H9 (cell line): ENCODE results near the gene GRIK4. TPM values are rescaled to one million over a fixed set of nuclear protein-coding genes. Genes with fewer than 3 reads are reported as not detected.

Source experiments
- DNase-seq: peaks from one replicate; pipeline ENCODE4 v3.0.0-alpha.2; 2017
- H2AFZ ChIP-seq: one replicate; pipeline ENCODE4 v1.6.1; 2013; ENCODE audit warnings: mild to moderate bottlenecking, low read length, control low read depth, moderate library complexity
- H2AK5ac ChIP-seq: 2 replicates; pipeline ENCODE4 v1.6.1; 2013; ENCODE audit warnings: low read length, control low read depth, mixed read lengths; ENCODE audit not compliant: insufficient read length
- H2BK120ac ChIP-seq: one replicate; pipeline ENCODE4 v1.6.1; 2013; ENCODE audit warnings: low read depth, mild to moderate bottlenecking, low read length, control low read depth, inconsistent platforms; ENCODE audit not compliant: poor library complexity, severe bottlenecking
- H2BK12ac ChIP-seq: 2 replicates; pipeline ENCODE4 v1.6.1; 2013; ENCODE audit warnings: low read length, control low read depth, mixed read lengths, low read depth; ENCODE audit not compliant: insufficient read length
- H2BK15ac ChIP-seq: 2 replicates; pipeline ENCODE4 v1.6.1; 2013; ENCODE audit warnings: low read depth, low read length, control low read depth
- H2BK20ac ChIP-seq: one replicate; pipeline ENCODE4 v1.6.1; 2013; ENCODE audit warnings: low read depth, mild to moderate bottlenecking, low read length, control low read depth, inconsistent platforms; ENCODE audit not compliant: poor library complexity, severe bottlenecking
- H2BK5ac ChIP-seq: 2 replicates; pipeline ENCODE4 v1.6.1; 2013; ENCODE audit warnings: low read length, control low read depth, mixed read lengths; ENCODE audit not compliant: insufficient read length
- H3K14ac ChIP-seq: 2 replicates; pipeline ENCODE4 v1.6.1; 2013; ENCODE audit warnings: low read length, control low read depth; ENCODE audit not compliant: insufficient read depth
- H3K18ac ChIP-seq: 2 replicates; pipeline ENCODE4 v1.6.1; 2013; ENCODE audit warnings: low read depth, mild to moderate bottlenecking, mixed read lengths, low read length, control low read depth; ENCODE audit not compliant: insufficient read length
- H3K23ac ChIP-seq: 2 replicates; pipeline ENCODE4 v1.6.1; 2013; ENCODE audit warnings: low read length, control low read depth, mixed read lengths, low read depth; ENCODE audit not compliant: insufficient read length
- H3K23me2 ChIP-seq: 2 replicates; pipeline ENCODE4 v1.6.1; 2013; ENCODE audit warnings: low read depth, mild to moderate bottlenecking, mixed read lengths, low read length, control low read depth; ENCODE audit not compliant: insufficient read length, poor library complexity, severe bottlenecking
- H3K27ac ChIP-seq: 2 replicates; pipeline ENCODE4 v1.5.1; 2013; ENCODE audit warnings: low read length, control low read depth, mixed read lengths, low read depth; ENCODE audit not compliant: insufficient read length
- H3K27me3 ChIP-seq: 2 replicates; pipeline ENCODE4 v1.6.1; 2013; ENCODE audit warnings: low read length, control low read depth, inconsistent platforms; ENCODE audit not compliant: insufficient read depth
- H3K4ac ChIP-seq: 2 replicates; pipeline ENCODE4 v1.6.1; 2013; ENCODE audit warnings: low read depth, mild to moderate bottlenecking, control low read depth, inconsistent platforms, low read length, moderate library complexity
- H3K4me1 ChIP-seq: 2 replicates; pipeline ENCODE4 v1.6.1; 2013; ENCODE audit warnings: low read length, control low read depth, inconsistent platforms; ENCODE audit not compliant: insufficient read depth
- H3K4me2 ChIP-seq: 2 replicates; pipeline ENCODE4 v1.6.1; 2013; ENCODE audit warnings: low read length, control low read depth, mixed read lengths; ENCODE audit not compliant: insufficient read length, insufficient read depth
- H3K56ac ChIP-seq: 2 replicates; pipeline ENCODE4 v1.6.1; 2013; ENCODE audit warnings: low read depth, mild to moderate bottlenecking, mixed read lengths, low read length, control low read depth; ENCODE audit not compliant: insufficient read length
- H3K79me1 ChIP-seq: 2 replicates; pipeline ENCODE4 v1.6.1; 2013; ENCODE audit warnings: low read depth, mild to moderate bottlenecking, moderate library complexity, low read length, control low read depth, inconsistent platforms; ENCODE audit not compliant: insufficient read depth, poor library complexity, severe bottlenecking
- H3K79me2 ChIP-seq: 2 replicates; pipeline ENCODE4 v1.6.1; 2013; ENCODE audit warnings: low read length, control low read depth, inconsistent platforms; ENCODE audit not compliant: insufficient read depth
- H3K9ac ChIP-seq: 2 replicates; pipeline ENCODE4 v1.6.1; 2013; ENCODE audit warnings: low read length, control low read depth, mixed read lengths; ENCODE audit not compliant: insufficient read length; ENCODE audit errors: extremely low read depth
- H3K9me3 ChIP-seq: one replicate; pipeline ENCODE4 v1.6.1; 2013; ENCODE audit warnings: low read depth, low read length, inconsistent platforms; ENCODE audit not compliant: control insufficient read depth
- H3T11ph ChIP-seq: one replicate; pipeline ENCODE4 v1.6.1; 2013; ENCODE audit warnings: mild to moderate bottlenecking, low read length, control low read depth, inconsistent platforms
- H4K20me1 ChIP-seq: one replicate; pipeline ENCODE4 v1.6.1; 2013; ENCODE audit not compliant: control insufficient read depth, insufficient read length, insufficient read depth
- H4K5ac ChIP-seq: 2 replicates; pipeline ENCODE4 v1.6.1; 2013; ENCODE audit warnings: low read depth, mild to moderate bottlenecking, mixed read lengths, low read length, control low read depth; ENCODE audit not compliant: insufficient read length
- H4K8ac ChIP-seq: replicated peaks from 2 replicates; pipeline ENCODE4 v1.6.1; 2013; ENCODE audit warnings: low read length, control low read depth, mixed read lengths, low read depth; ENCODE audit not compliant: insufficient read length
- H4K91ac ChIP-seq: 2 replicates; pipeline ENCODE4 v1.6.1; 2013; ENCODE audit warnings: low read depth, mild to moderate bottlenecking, moderate library complexity, mixed read lengths, low read length, control low read depth; ENCODE audit not compliant: insufficient read length
- H3K27ac Mint-ChIP-seq, 3 experiments: 2 replicates in 2 of 3; 3 replicates in 1 of 3; pipeline ENCODE4 v1.8.0; 2020 to 2021; ENCODE audit warnings: mixed read lengths in 3 of 3, mild to moderate bottlenecking in 1 of 3, moderate library complexity in 1 of 3
- H3K27me3 Mint-ChIP-seq: 2 replicates; pipeline ENCODE4 v1.8.0; 2021; ENCODE audit warnings: low read depth, mild to moderate bottlenecking, moderate library complexity, mixed read lengths
- H3K36me3 Mint-ChIP-seq, 3 experiments: 2 replicates in 2 of 3; 3 replicates in 1 of 3; pipeline ENCODE4 v1.8.0; 2020 to 2021; ENCODE audit warnings: low read depth in 3 of 3, mixed read lengths in 3 of 3; ENCODE audit not compliant: insufficient read depth in 1 of 3
- H3K4me1 Mint-ChIP-seq, 2 experiments: 2 replicates each; pipeline ENCODE4 v1.8.0; 2020; ENCODE audit warnings: mixed read lengths in 2 of 2
- H3K4me3 Mint-ChIP-seq, 2 experiments: 2 replicates in 1 of 2; 3 replicates in 1 of 2; pipeline ENCODE4 v1.8.0; 2020 to 2021; ENCODE audit warnings: mild to moderate bottlenecking in 2 of 2, mixed read lengths in 2 of 2, moderate library complexity in 1 of 2
- H3K9me3 Mint-ChIP-seq, 2 experiments: 2 replicates in 1 of 2; 3 replicates in 1 of 2; pipeline ENCODE4 v1.8.0; 2020; ENCODE audit warnings: mild to moderate bottlenecking in 2 of 2, mixed read lengths in 2 of 2, moderate library complexity in 1 of 2
- WGBS: extraction: QIAGEN DNeasy Blood & Tissue Kit; methylation state at CpG from one replicate; pipeline ENCODE4 v1.1.7; 2013; ENCODE audit warnings: missing lambda C conversion rate, low lambda C conversion rate, mixed read lengths; ENCODE audit not compliant: insufficient read length; ENCODE audit errors: extremely low coverage; 5-methylcytosine and 5-hydroxymethylcytosine counted together
- total RNA-seq: library from RNA; stranded (reverse); gene quantifications from 2 replicates; pipeline ENCODE4 v1.2.1, GENCODE V29; 2021
- TF ChIP-seq, protein P1 (sequence below): fragments of 200-600 bp; sonication (generic); conservative IDR thresholded peaks from 3 replicates; pipeline ENCODE4 v1.8.0; 2021; ENCODE audit warnings: antibody characterized with exemption, mild to moderate bottlenecking

The GRIK4 gene
- total RNA-seq, 1 experiment from 2014 or later, result 2.3 TPM

DNA sequence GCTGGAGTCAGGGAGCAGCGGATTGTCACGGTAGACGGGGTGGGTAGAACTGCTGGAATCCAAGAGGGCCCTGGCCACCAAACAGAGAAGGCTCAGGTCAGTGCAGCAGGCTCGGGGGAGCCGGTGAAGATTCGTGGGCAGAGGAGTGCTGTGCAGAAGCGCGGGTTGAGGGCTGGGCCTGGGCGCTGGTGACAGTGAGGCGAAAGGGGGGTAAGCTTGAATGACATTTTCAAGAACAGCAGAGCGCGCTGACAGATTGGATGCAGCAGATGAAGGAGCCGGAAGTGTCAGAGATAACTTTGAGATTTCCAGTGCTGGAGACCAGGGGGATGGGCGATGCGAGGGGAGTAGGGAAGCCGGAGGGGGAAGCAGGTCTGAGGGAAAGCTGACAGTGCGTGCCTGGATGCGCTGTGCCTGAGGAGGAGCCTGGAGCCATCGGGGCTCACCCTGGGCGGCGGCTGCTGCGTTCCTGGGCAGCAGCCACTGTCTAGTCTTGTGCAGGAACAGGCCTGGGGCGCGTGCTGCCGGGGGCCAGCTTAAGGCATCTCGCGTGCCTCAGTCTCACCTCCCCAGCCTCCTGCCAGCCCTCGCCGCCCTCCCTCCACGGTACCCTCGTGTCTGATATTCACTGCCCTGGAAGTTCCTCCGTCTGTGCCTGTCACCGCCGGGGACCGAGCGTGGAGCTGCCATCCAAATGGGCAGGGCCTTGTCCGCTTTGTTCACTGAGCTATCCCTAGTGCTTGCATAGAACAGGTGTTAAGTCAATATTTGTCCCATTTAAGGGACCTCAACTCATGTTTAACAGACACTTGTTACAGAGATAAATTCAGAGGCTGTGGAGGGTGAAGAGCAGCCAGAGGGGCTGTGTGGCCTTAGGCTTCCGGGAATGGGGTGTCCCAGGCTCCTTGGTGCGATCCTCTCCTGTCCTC lies 5.2 kb downstream of the GRIK4 start:
- Histone ChIP-seq H3K23me2 (peaks cover 4% of the 10 kb centered on the region), H2AFZ (no peak overlapping the region), H3K56ac (no peak overlapping the region), H3K9ac (no peak overlapping the region), H3K27ac (no peak overlapping the region), H3K4me2 (no peak overlapping the region), H4K5ac (no peak overlapping the region), H3K79me2 (no peaks in the 10 kb centered on the region), H2BK120ac (no peak overlapping the region), H3K14ac (no peak overlapping the region), H3K23ac (no peak overlapping the region), H3K18ac (no peak overlapping the region), H2BK15ac (no peak overlapping the region), H3K79me1 (no peaks in the 10 kb centered on the region), H4K91ac (no peak overlapping the region), H3T11ph (no peak overlapping the region), H2AK5ac (no peak overlapping the region), H2BK5ac (no peak overlapping the region), H2BK20ac (no peak overlapping the region), H3K4ac (no peak overlapping the region), H3K4me1 (peaks cover 3% of the 10 kb centered on the region; the same call in 1 of the 2 replicates), H2BK12ac (no peak overlapping the region), H3K27me3 (no peaks in the 10 kb centered on the region; the same call in 1 of the 2 replicates), H4K20me1 (peaks cover 2% of the 10 kb centered on the region), H3K9me3 (no peaks in the 10 kb centered on the region), H4K8ac (no peak overlapping the region)
- Mint-ChIP-seq H3K4me1 (peaks cover 26 to 31% of the 10 kb centered on the region in 2 experiments), H3K27ac (peak overlapping the region in 1 of 3 experiments; percentile 61; a peak in 2 of 7 replicates), H3K36me3 (no peaks in the 10 kb centered on the region), H3K4me3 (peak overlapping the region in 1 of 2 experiments; percentile 35; a peak in 1 of 5 replicates), H3K9me3 (no peaks in the 10 kb centered on the region), H3K27me3 (peaks cover 50% of the 10 kb centered on the region)
- DNase-seq, result no peak
- no CpG with 5 or more reads among the region's 39 CpGs for WGBS
- TF ChIP-seq, protein P1, sequence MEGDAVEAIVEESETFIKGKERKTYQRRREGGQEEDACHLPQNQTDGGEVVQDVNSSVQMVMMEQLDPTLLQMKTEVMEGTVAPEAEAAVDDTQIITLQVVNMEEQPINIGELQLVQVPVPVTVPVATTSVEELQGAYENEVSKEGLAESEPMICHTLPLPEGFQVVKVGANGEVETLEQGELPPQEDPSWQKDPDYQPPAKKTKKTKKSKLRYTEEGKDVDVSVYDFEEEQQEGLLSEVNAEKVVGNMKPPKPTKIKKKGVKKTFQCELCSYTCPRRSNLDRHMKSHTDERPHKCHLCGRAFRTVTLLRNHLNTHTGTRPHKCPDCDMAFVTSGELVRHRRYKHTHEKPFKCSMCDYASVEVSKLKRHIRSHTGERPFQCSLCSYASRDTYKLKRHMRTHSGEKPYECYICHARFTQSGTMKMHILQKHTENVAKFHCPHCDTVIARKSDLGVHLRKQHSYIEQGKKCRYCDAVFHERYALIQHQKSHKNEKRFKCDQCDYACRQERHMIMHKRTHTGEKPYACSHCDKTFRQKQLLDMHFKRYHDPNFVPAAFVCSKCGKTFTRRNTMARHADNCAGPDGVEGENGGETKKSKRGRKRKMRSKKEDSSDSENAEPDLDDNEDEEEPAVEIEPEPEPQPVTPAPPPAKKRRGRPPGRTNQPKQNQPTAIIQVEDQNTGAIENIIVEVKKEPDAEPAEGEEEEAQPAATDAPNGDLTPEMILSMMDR, result no peak
